Karpas-422 (cell line): Measurements from ENCODE around the gene SHC3. TPM values are rescaled to one million over a fixed set of nuclear protein-coding genes. Genes with fewer than 3 reads are reported as not detected.

ENCODE experiments used
- DNase-seq: peaks from one replicate; pipeline ENCODE4 v3.0.0-alpha.2; 2015
- H2AFZ ChIP-seq: fragments of 200-600 bp; sonication (generic); 2 replicates; pipeline ENCODE4 v1.6.1; 2014; ENCODE audit warnings: antibody characterized with exemption, low read length, mixed read lengths
- H3K27ac ChIP-seq: fragments of 200-600 bp; sonication (generic); 2 replicates; pipeline ENCODE4 v1.5.1; 2014; ENCODE audit warnings: mild to moderate bottlenecking, low read length, moderate library complexity
- H3K27me3 ChIP-seq: fragments of 200-600 bp; sonication (generic); 2 replicates; pipeline ENCODE4 v1.6.1; 2014; ENCODE audit warnings: low read length, mixed read lengths
- H3K36me3 ChIP-seq: fragments of 200-600 bp; sonication (generic); 2 replicates; pipeline ENCODE4 v1.6.1; 2014; ENCODE audit warnings: low read length, mixed read lengths; ENCODE audit not compliant: insufficient read depth
- H3K4me1 ChIP-seq: fragments of 200-600 bp; sonication (generic); 2 replicates; pipeline ENCODE4 v1.6.1; 2014; ENCODE audit warnings: mild to moderate bottlenecking, low read length, mixed read lengths
- H3K4me2 ChIP-seq: fragments of 200-600 bp; sonication (generic); 2 replicates; pipeline ENCODE4 v1.6.1; 2014; ENCODE audit warnings: low read length, low read depth, mild to moderate bottlenecking; ENCODE audit not compliant: poor library complexity, severe bottlenecking
- H3K4me3 ChIP-seq: fragments of 200-600 bp; sonication (generic); 2 replicates; pipeline ENCODE4 v1.5.1; 2014; ENCODE audit warnings: mild to moderate bottlenecking, antibody characterized with exemption, low read length, mixed read lengths
- H3K79me2 ChIP-seq: fragments of 200-600 bp; sonication (generic); 2 replicates; pipeline ENCODE4 v1.6.1; 2014; ENCODE audit warnings: mild to moderate bottlenecking, low read length, mixed read lengths
- H3K9ac ChIP-seq: fragments of 200-600 bp; sonication (generic); 2 replicates; pipeline ENCODE4 v1.6.0; 2014; ENCODE audit warnings: low read length
- H3K9me2 ChIP-seq: fragments of 200-600 bp; sonication (generic), shearing (Covaris generic); replicated peaks from 2 replicates; pipeline ENCODE4 v1.6.0; 2014; ENCODE audit warnings: mild to moderate bottlenecking, low read length, moderate library complexity; ENCODE audit not compliant: insufficient read depth
- H3K9me3 ChIP-seq: fragments of 300-700, 200-600 bp; sonication (generic); 2 replicates; pipeline ENCODE4 v1.6.1; 2014; ENCODE audit warnings: low read length, mixed read lengths
- H4K20me1 ChIP-seq: fragments of 200-600 bp; sonication (generic); 2 replicates; pipeline ENCODE4 v1.6.1; 2014; ENCODE audit warnings: mild to moderate bottlenecking, antibody characterized with exemption, low read length, low read depth; ENCODE audit not compliant: insufficient read depth
- total RNA-seq: library from RNA; depleted of rRNA; stranded (reverse); fragments of >200 nt; shearing (Covaris generic); gene quantifications from 2 replicates; pipeline ENCODE4 v1.2.3, GENCODE V29; 2014; ENCODE audit warnings: low replicate concordance

Gene SHC3
- total RNA-seq, 1 experiment from 2014 or later = not detected

DNA sequence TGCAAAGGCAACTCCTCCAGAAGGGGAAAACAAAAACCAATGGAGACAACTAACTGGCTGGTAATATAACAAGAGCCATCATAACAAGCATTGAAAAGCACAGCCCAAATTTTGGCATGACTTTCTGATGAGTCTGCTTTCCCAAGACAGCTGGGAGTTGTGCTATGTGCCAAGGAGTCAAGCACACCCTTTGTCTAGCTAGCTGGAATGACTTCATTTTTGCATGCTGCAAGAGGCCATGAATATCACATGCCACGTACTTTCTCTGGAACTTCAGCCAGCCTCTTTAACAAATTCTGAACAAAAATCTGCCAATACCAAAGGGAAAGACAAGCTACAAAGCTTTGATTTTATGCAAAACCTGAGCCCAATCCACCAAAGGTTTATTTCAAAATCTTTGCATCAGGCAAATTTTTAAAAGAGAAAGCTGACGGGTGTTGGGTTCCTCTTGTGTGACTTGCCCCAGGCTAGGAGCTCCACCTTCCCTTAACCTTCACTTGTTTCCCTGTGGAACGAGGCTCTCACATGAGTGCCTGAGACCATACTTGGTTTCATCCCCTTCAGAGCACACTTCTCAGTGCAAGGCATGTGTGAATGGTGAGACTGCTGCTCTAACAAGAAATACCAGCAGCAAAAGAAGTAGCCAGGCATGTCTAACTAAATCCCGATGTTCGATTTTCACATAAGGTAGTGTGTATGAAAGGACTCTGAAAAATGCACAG is 140.1 kb downstream of the SHC3 start:
- Histone ChIP-seq H3K27ac (no peak overlapping the region), H3K4me1 (peaks cover 20% of the 10 kb centered on the region), H3K27me3 (peaks cover 6% of the 10 kb centered on the region; the same call in 1 of the 2 replicates), H3K4me2 (no peak overlapping the region), H4K20me1 (no peaks in the 10 kb centered on the region), H3K4me3 (no peak overlapping the region), H2AFZ (no peak overlapping the region), H3K79me2 (no peaks in the 10 kb centered on the region), H3K9me2 (no peaks in the 10 kb centered on the region), H3K9ac (no peak overlapping the region), H3K9me3 (no peaks in the 10 kb centered on the region), H3K36me3 (no peaks in the 10 kb centered on the region)
- DNase-seq = no peak

DNA sequence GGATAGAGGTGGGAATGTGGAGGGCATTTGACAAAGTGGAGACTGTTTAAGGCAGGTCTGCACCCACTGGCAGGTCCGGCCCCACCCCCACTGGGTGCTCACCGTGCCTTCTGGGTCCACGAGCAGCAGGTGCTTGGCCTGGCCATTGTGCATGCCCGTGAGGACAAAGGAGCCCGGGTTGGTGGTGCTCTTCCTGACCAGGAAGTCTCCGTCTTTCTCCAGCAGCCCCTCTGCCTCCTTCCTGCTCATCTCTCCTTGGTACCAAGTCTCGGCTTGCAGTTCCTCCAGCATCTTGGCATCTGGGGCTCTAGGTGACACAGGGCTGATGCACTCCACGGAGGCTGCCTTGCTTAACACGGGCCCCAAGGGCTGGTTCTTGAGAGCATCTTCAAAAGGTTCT is 140.7 kb downstream of the SHC3 start:
- H3K4me1 ChIP-seq = peaks cover 20% of the 10 kb centered on the region
- no peak overlapping the region for H3K27ac ChIP-seq
- no peak overlapping the region for H3K4me2 ChIP-seq
- no peaks in the 10 kb centered on the region for H3K36me3 ChIP-seq
- H3K9ac ChIP-seq = no peak overlapping the region
- no peaks in the 10 kb centered on the region for H3K9me2 ChIP-seq
- H2AFZ ChIP-seq = no peak overlapping the region
- no peak overlapping the region for H3K4me3 ChIP-seq
- DNase-seq = no peak
- peaks cover 6% of the 10 kb centered on the region; the same call in 1 of the 2 replicates for H3K27me3 ChIP-seq
- H4K20me1 ChIP-seq = no peaks in the 10 kb centered on the region
- no peaks in the 10 kb centered on the region for H3K9me3 ChIP-seq
- no peaks in the 10 kb centered on the region for H3K79me2 ChIP-seq

DNA sequence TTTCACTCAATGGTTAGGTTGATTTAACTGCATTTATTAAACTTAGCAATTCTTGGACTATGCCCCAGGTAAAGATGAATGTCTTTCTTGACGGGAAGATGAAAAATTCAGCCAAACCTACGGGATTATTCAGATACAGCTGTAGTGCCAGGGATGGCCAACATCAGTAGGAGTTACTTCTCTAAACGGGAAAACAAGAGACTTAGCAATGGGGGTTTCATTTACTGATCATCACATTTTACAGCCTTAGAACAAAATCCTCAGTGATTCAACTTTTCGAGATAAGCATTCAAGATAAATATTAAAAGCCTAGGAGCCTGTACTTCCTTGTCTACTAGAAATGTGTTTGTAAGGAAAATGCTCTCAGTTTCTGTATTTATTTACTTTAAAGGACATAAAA is 141.3 kb downstream of the SHC3 start:
- Histone ChIP-seq H3K27me3 (peaks cover 9% of the 10 kb centered on the region; the same call in 1 of the 2 replicates), H4K20me1 (no peaks in the 10 kb centered on the region), H3K36me3 (no peaks in the 10 kb centered on the region), H3K9me3 (no peaks in the 10 kb centered on the region), H3K4me3 (no peak overlapping the region), H3K4me2 (no peak overlapping the region), H3K9ac (no peak overlapping the region), H3K79me2 (no peaks in the 10 kb centered on the region), H3K4me1 (peaks cover 20% of the 10 kb centered on the region), H3K27ac (no peak overlapping the region), H2AFZ (no peak overlapping the region), H3K9me2 (no peaks in the 10 kb centered on the region)
- DNase-seq = no peak

DNA sequence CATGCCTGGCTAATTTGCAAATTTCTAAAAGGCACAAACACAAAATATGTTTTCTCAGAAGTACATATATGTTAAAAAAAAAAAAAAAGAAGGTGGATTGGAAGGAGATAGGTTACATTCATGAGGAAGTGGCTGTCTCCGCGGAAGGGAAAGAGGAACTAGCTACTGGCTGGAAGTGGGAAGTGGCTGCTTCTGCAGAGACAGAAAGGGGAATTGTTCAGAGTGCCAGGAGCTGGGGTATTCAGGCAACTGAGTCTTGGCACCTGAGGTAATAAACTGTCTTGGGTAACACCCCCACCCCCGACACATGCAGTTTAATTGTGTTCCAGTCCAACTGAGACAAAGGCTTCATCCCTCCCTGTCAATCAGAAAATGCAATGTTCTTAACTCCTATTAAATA is 141.7 kb downstream of the SHC3 start:
- Histone ChIP-seq H3K27me3 (peaks cover 11% of the 10 kb centered on the region; the same call in 1 of the 2 replicates), H3K4me3 (no peak overlapping the region), H3K9ac (no peak overlapping the region), H3K4me2 (no peak overlapping the region), H2AFZ (no peak overlapping the region), H3K27ac (no peak overlapping the region), H4K20me1 (no peaks in the 10 kb centered on the region), H3K79me2 (no peaks in the 10 kb centered on the region), H3K9me3 (no peaks in the 10 kb centered on the region), H3K9me2 (no peaks in the 10 kb centered on the region), H3K4me1 (peaks cover 20% of the 10 kb centered on the region), H3K36me3 (no peaks in the 10 kb centered on the region)
- DNase-seq = peak; percentile 69

DNA sequence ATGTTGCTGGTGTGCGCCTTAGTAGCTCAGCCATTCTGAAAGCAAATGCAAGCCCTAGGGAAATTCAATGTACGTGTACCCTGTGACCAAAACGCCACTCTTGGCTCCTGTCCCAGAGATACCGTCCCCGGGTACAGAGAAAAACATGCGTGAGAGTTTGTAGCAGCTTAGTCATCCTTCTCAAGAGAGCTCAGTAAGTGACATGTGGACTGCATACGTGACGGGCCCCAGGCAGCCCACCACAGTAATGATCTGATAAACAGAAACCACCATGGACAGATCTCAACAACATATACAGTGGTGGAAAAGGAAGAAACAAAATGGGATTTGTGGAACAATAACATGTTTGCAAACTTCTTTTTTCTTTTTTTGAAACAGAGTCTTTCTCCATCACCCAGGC is 142.2 kb downstream of the SHC3 start:
- H3K4me2 ChIP-seq = no peak overlapping the region

DNA sequence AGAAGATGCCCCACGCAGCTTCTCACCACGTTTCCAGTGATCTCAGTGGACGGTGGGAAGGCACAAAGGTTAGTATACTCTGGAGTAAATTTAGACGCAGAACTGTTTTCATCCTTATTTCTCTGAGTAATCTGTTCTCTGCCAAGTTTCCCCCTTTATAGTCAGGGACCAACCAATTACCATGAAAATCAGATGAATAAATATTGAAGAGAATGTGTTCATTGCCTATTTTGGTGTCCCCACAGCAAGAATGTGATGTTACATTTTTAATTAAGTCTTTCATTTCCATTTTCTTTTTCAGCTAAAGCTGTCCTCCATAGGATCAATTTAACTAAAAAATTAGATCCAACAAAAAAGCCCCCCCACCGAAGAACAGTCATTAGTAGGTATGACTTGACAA is 146.0 kb downstream of the SHC3 start:
- no peaks in the 10 kb centered on the region for H3K79me2 ChIP-seq

More for the DNA sequence above, 142.2 kb downstream of the SHC3 start:
- no peaks in the 10 kb centered on the region for H4K20me1 ChIP-seq
- no peak overlapping the region for H3K27ac ChIP-seq
- no peaks in the 10 kb centered on the region for H3K79me2 ChIP-seq
- no peaks in the 10 kb centered on the region for H3K9me3 ChIP-seq
- no peak for DNase-seq
- H3K4me3 ChIP-seq = peak overlapping the region; percentile 20; the same call in 1 of the 2 replicates
- H3K27me3 ChIP-seq = peaks cover 11% of the 10 kb centered on the region; the same call in 1 of the 2 replicates
- H2AFZ ChIP-seq = no peak overlapping the region
- H3K4me1 ChIP-seq = peaks cover 20% of the 10 kb centered on the region
- no peaks in the 10 kb centered on the region for H3K9me2 ChIP-seq
- no peaks in the 10 kb centered on the region for H3K36me3 ChIP-seq
- H3K9ac ChIP-seq = no peak overlapping the region

DNA sequence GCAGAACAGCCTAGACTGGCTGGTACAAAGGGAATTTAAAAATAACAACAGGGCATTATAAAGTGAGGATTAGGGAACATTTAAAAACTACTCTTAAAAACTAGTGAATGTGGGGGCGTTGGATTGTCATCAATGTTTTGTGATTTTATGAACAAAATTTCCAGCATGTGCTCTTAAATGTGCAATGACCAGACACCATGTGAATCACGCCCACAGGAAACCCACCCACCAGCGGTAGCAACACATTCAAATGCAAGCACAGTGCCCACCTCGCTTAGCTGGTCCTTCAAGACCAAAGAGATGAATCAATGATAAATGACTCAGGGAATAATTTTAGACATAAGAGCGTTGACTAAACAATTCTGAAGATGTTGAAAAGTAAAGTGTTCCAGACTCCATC is 146.4 kb downstream of the SHC3 start:
- Histone ChIP-seq H3K4me2 (no peak overlapping the region), H3K9ac (no peak overlapping the region), H3K9me2 (no peaks in the 10 kb centered on the region), H3K4me1 (peaks cover 11% of the 10 kb centered on the region), H3K9me3 (peaks cover 3% of the 10 kb centered on the region; the same call in 1 of the 2 replicates), H2AFZ (no peak overlapping the region), H3K4me3 (no peak overlapping the region), H3K27me3 (peaks cover 7% of the 10 kb centered on the region; the same call in 1 of the 2 replicates), H3K36me3 (no peaks in the 10 kb centered on the region), H4K20me1 (no peaks in the 10 kb centered on the region), H3K79me2 (no peaks in the 10 kb centered on the region), H3K27ac (no peak overlapping the region)
- DNase-seq = no peak

More for the DNA sequence above, 146.0 kb downstream of the SHC3 start:
- Histone ChIP-seq H3K27me3 (peaks cover 7% of the 10 kb centered on the region; the same call in 1 of the 2 replicates), H3K9ac (no peak overlapping the region), H2AFZ (no peak overlapping the region), H3K36me3 (no peaks in the 10 kb centered on the region), H3K27ac (no peak overlapping the region), H3K4me3 (no peak overlapping the region), H3K9me2 (no peaks in the 10 kb centered on the region), H4K20me1 (no peaks in the 10 kb centered on the region), H3K4me2 (no peak overlapping the region), H3K4me1 (peaks cover 13% of the 10 kb centered on the region), H3K9me3 (peaks cover 3% of the 10 kb centered on the region; the same call in 1 of the 2 replicates)
- DNase-seq = no peak

DNA sequence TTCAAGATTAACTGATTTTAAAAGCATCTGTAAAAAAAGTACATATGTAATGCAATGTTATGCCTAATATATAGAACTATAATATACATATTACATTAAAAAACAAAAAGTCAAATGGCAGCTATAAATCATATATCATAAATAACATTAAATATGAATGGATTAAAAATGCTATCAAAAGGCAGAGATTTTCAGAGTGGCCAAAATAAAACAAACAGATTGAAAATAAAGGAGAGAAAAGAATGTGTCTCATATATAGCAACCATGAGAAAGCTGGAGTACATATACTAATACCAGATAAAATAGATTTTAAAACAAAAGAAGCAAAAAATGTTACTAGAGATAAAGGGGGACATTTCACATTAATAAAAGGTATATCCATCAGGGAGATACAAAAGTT is 148.8 kb downstream of the SHC3 start:
- Histone ChIP-seq H2AFZ (no peak overlapping the region), H3K27ac (no peak overlapping the region), H3K79me2 (no peaks in the 10 kb centered on the region), H3K9me2 (no peaks in the 10 kb centered on the region), H3K36me3 (no peaks in the 10 kb centered on the region), H3K9me3 (peaks cover 3% of the 10 kb centered on the region; the same call in 1 of the 2 replicates), H3K27me3 (peaks cover 7% of the 10 kb centered on the region; the same call in 1 of the 2 replicates), H3K4me2 (no peak overlapping the region), H4K20me1 (no peaks in the 10 kb centered on the region), H3K4me1 (no peaks in the 10 kb centered on the region), H3K9ac (no peak overlapping the region), H3K4me3 (no peak overlapping the region)
- no peak for DNase-seq
